GM18502 (cell line): Measurements from ENCODE around the gene CTBP1.

Experiments
- ATAC-seq: cut with Tn5 transposase; IDR thresholded peaks from one replicate; pipeline ENCODE4 v1.9.1; 2021; ENCODE audit warnings: mild to moderate bottlenecking; ENCODE audit not compliant: unreplicated experiment, poor library complexity

CTBP1 gene

GRCh38 chr4:1179089-1179441, 69.9 kb downstream of the CTBP1 start:
- no peak for ATAC-seq

- ATAC-seq, result no peak
Observed at GRCh38 chr4:1178300-1179088, 70.4 kb downstream of the CTBP1 start.

GRCh38 chr4:1177274-1178141, 71.4 kb downstream of the CTBP1 start:
- ATAC-seq, result no peak

- ATAC-seq, result no peak
Observed at GRCh38 chr4:1176398-1177273, 72.3 kb downstream of the CTBP1 start.

DNA sequence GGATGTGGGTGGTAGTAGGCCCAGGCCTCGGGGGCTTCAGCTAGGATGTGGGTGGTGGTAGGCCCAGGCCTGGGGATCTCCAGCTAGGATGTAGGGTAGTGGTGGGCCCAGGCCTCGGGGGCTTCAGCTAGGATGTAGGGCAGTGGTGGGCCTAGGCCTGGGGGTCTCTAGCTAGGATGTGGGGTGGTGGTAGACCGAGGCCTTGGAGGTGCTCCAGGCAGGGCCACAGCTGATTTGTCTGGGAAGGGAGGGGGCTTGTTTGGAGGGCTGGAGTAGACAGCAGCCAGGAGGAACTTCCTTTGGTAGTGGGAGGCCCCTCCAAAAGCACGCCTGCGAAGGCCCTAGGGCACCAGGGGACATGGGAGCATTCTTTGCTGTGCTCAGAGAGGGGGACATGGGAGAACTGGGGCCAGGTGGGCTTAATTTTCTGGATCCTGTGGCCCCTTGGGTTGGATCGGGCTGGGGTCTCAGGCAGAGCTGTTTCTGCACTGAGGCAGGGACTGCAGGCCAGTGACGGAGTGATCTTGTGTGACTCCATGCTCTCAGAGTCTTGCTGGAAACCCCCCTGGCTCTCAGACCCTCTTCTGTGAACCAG, 73.2 kb downstream of the CTBP1 start:
- ATAC-seq, result no peak

GRCh38 chr4:1174941-1175634, 73.8 kb downstream of the CTBP1 start:
- ATAC-seq, result no peak

GRCh38 chr4:1172971-1173757, 75.8 kb downstream of the CTBP1 start:
- ATAC-seq, result no peak

DNA sequence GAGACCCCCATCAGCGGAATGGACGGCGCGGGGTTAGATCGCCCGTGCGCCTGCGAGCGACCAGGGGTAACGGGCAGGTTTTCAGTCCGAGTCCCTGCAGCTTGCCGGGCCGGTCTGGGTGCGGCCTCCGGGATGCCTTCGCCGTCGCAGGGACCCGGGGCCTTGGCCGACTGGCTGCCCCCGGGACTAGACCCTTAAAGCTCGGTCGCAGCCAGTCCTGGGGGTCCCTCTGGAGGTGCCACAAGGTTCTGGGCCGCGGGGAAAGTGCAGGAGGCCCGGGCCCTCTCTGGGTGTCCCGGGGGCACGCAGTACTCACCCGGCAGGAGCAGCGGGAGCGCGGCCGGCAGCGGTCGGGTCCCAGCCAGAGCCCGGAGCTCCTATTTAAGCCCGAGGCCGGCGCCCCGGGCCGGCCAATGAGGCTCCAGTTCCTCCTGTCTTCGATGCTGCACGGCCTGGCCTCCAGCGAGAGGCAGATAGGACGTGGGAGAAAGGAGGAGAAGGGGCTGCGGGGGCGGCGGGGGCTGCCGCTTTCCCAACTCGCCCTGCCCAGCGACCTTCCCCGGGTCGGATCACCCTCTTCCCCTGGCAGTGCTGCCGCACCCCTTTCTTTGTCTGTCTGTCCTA, 76.6 kb downstream of the CTBP1 start, which contains the start of gene SPON2:
SPON2 (minus strand) TSS at position 356 of the 624 bp plus-strand sequence.
- no peak for ATAC-seq

DNA sequence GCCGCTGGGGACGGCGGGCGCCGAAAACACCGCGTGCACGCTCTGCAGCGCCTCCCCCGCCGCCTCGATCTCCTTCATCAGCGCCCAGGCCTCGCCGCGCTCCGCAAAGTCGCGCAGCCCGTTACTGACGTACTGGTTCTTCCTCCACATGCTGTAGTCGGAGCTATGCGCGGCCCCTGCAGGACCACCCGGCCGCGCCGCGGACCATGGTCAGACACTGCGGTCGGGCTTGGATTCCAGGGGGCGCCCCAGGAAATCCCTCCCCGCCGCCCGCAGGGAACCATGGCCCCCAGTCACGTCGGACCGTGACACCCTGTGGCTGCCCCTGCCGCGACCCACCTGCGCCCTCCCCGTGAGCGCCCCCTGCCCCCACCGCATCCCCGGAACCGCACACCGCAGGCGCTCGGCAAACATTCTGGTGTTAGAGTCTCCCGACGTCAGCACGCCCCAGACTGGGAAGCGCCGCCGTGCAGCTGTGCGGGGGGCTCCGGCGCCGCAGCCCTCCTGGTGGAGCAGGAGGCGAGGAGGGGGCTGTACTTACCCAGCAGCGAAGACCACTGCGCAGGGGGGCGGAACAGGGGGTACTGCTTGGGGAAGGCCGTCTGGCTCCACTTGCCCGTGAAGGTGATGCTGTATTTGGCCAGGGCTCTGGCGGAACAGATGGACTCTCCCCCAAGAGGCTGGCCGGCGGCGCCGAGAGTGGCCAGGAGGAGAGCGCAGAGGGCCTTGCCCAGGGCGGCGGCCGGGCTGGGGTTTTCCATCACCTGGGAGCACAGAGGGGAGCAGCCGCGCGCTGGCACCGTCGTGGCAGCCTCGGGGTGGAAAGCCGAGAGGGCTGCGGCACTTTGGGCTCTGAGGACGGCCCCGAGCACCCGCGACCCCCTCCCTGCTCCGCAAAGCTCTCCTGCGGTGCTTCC, 77.4 kb downstream of the CTBP1 start:
- ATAC-seq, result no peak

GRCh38 chr4:1170976-1171310, 78.0 kb downstream of the CTBP1 start:
- no peak for ATAC-seq

DNA sequence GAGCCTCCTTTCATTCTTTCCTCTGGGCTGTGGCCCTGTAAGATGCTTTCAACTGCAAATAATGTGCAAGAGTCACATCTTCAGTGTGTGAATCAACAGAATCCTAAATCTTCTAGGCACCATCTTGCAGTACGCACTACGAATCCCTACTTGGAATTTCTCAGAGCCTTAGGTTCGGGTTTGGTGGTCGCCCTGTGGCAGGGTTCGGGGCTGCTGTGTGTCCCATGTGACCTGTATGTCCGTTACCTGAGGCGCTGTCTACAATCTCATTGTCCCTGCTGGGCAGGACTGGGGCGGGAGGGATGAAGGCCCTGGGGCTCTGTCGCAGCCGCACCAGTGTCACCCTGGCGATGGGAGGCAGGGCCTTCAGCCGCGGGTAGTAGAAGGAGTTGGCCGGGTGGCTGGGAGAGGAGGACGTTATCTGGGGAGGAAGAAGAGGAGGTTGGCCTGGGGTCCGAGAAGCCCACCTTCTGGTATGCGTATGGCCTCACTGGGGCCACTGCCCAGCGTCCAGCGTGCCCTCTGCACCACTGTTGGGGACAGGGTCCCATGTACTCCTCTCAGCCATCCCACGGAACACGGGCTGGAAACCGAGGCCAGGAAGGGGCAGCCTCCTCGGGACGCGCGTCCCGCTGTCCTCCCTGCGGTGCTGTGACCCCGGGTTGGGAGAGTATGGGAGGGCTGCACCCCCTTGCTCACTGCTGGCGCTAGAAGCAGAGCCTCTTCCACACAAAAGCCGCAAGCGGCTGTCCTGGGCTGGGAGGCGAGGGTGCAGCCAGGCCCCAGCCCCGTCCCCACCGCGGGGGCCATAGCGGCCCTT, 78.6 kb downstream of the CTBP1 start:
- no peak for ATAC-seq

DNA sequence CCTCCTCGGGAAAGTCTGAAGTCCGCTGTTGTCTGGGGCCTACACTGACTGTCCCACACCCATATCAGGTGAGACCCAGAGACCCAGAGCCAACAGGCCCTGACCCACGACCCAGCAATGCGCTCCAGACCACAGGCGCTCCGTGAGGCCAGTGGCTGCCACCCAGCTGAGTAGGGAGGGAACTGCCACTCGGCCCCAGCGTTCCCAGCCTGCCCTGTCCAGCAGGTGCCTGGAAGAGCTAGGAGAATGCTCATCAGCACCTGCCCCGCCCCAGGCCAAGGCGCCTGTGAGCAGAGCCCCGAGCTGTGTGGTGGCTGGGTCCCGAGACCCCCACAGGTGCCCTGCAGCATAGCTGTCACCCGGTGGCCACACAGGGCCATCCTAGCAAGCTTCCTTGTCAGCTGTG, 79.2 kb downstream of the CTBP1 start:
- no peak for ATAC-seq

DNA sequence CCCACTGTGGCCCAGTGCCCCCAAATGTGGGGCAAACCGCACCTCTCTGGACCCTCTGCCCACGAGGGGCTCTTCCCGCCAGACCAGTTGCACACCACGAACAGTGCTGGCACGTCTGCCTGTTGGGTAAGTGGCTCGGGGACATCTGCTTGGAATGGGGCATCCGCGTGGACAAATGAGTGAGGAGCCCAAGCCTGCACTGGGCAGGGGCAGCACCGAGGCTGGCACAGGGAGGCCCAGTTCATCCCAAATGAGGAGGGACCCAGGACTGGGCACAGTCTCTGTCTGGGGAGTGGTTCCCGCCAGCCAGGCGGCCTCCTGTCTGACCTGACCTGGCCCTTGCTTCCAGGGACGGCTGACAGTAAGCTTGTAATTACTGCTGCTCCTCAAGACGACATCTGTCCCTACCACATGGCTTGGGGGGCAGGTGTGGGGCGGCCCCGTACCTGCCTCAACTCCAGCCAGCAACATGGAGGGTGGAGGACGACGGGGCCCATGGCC, 79.7 kb downstream of the CTBP1 start:
- no peak for ATAC-seq

DNA sequence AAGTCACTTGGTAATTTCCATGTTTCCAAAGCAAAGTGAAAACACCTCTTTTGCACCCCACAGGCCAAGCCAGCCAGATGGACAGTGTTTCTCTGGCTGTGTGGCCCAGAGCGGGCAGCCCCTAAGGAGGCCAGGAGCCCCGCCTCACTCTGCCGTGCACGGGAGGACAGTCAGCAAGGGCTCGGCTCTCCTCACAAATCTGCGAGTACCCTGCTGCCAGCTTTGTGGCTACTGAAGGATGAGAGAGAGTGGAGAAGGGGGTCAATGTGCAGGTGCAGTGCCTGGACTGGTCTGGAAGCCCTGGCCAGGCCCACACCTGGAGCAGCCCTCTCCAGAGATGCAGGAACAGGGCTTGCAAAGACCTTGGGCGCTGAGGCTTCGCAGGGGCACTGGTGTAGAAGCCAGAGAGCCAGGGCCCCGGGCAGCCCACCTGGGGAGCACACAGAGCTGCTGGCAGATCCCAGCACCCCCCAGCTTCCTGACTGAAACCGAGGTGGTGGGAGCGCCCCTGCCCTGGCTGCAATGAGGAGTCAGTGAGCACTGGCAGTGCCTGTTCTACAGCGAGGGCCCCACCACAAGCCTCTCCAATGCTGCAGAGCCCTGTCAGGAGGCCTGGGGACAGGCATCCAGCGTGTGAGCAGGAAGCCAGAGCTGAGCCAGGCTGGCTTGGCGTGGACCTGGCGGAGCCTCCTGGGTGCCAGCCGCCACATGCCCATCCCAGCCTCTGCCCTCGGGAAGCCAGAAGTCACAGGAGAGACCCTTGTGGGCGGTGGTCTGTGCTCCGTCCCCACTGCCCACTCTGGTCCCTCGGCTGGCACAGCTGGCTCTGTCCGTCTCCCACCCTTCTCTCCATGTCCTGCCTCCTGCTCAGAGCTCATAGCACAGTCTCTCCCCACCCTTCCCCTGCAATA, 80.5 kb downstream of the CTBP1 start:
- ATAC-seq, result no peak

DNA sequence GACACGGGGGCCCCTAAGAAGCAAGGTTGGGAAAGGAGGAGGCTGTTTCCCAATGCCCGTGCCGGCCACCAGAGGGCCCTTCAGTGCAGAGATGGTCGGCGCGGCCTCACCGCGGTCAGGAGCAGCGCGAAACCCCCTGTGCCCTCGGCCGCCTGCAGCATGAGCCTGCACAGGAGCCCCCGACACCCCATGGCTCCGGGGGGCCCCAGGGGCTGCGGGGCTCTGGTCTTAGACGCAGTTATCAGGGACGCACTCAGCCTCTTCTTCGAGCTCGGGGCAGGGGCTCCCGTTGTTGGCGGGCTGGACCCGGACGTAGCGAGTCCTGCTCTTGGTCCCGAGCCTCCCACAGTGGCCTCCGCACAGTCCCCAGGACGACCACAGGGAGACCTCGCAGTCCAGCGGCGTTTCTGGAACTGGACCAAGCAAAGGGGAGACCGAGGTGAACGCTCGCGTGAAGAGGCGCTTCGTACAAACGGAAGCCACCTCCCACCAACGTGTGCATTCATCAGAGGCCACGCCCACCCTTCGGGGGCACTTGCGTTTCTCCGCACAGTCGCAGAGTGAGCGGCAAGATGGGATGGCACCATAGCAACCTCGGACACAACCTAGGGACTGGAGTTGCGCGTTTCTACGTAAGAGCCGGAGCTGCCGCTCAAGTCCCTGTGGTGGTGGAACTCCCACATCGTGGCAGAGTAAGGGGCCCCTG, 81.5 kb downstream of the CTBP1 start:
- peak; percentile 82 for ATAC-seq
